HG03135 (cell line): ENCODE data around the gene FTSJ1.
"Not testable (repeated sequence)": the region's sequence is repeated elsewhere in the genome, so short reads cannot be mapped to it uniquely, and the experiment has no call there.

Experiments
- ATAC-seq: cut with Tn5 transposase; IDR thresholded peaks from one replicate; pipeline ENCODE4 v1.9.1; 2021; ENCODE audit warnings: mild to moderate bottlenecking, moderate library complexity; ENCODE audit not compliant: unreplicated experiment

The FTSJ1 gene

GRCh38 chrX:48492293-48492910 is 16.4 kb downstream of the FTSJ1 start:
- no peak for ATAC-seq

- no peak for ATAC-seq
Measured at GRCh38 chrX:48493890-48494364, 17.9 kb downstream of the FTSJ1 start.

- no peak for ATAC-seq
Measured at GRCh38 chrX:48496660-48497059, 20.7 kb downstream of the FTSJ1 start.

- no peak for ATAC-seq
Measured at GRCh38 chrX:48497871-48498270, 21.9 kb downstream of the FTSJ1 start.

- no peak for ATAC-seq
Measured at GRCh38 chrX:48498374-48498809, 22.4 kb downstream of the FTSJ1 start.

- no peak for ATAC-seq
Measured at GRCh38 chrX:48504261-48504660, 28.3 kb downstream of the FTSJ1 start.

- no peak for ATAC-seq
Measured at GRCh38 chrX:48505481-48505880, 29.5 kb downstream of the FTSJ1 start.

- no peak for ATAC-seq
Measured at GRCh38 chrX:48507246-48507645, 31.2 kb downstream of the FTSJ1 start.

GRCh38 chrX:48508400-48509244 is 32.6 kb downstream of the FTSJ1 start, which contains the start of gene PORCN:
TSS of gene PORCN (plus strand) at chrX:48508992. CDS start at chrX:48509821, 829 bp downstream.
- ATAC-seq, result peak; percentile 81

GRCh38 chrX:48509245-48509590 is 33.2 kb downstream of the FTSJ1 start:
- peak; percentile 16 for ATAC-seq

GRCh38 chrX:48509619-48510018 is 33.6 kb downstream of the FTSJ1 start:
- ATAC-seq, result no peak

- ATAC-seq, result no peak
Measured at GRCh38 chrX:48511560-48511959, 35.6 kb downstream of the FTSJ1 start.

- no peak for ATAC-seq
Measured at GRCh38 chrX:48512371-48512935, 36.5 kb downstream of the FTSJ1 start.

GRCh38 chrX:48513670-48514069 is 37.7 kb downstream of the FTSJ1 start:
- ATAC-seq, result no peak

GRCh38 chrX:48514126-48514806 is 38.3 kb downstream of the FTSJ1 start:
- ATAC-seq, result no peak

GRCh38 chrX:48514868-48515460 is 39.0 kb downstream of the FTSJ1 start:
- ATAC-seq, result no peak

- ATAC-seq, result no peak
Measured at GRCh38 chrX:48515842-48516241, 39.8 kb downstream of the FTSJ1 start.

- no peak for ATAC-seq
Measured at GRCh38 chrX:48516285-48516684, 40.3 kb downstream of the FTSJ1 start.

GRCh38 chrX:48516987-48517386 is 41.0 kb downstream of the FTSJ1 start:
- no peak for ATAC-seq

- ATAC-seq, result not testable (repeated sequence)
Measured at GRCh38 chrX:48519481-48519880, 43.5 kb downstream of the FTSJ1 start.

- ATAC-seq, result no peak
Measured at GRCh38 chrX:48520455-48520854, 44.5 kb downstream of the FTSJ1 start.
